Hepatocyte (in vitro differentiated cells): ENCODE results near the gene APLN. TPM values are rescaled to one million over a fixed set of nuclear protein-coding genes. Genes with fewer than 3 reads are reported as not detected.

Experiments used
- DNase-seq: peaks from one replicate; pipeline ENCODE4 v3.0.0-alpha.2; 2016; ENCODE audit warnings: low spot score
- H2AFZ ChIP-seq: fragments of 200-600 bp; sonication (generic); 2 replicates; pipeline ENCODE4 v1.6.0; 2016; ENCODE audit warnings: antibody characterized with exemption, mild to moderate bottlenecking
- H3K27ac ChIP-seq: fragments of 200-600 bp; sonication (generic); 2 replicates; pipeline ENCODE4 v1.5.1; 2016; ENCODE audit warnings: mild to moderate bottlenecking
- H3K27me3 ChIP-seq: fragments of 200-600 bp; sonication (generic); 2 replicates; pipeline ENCODE4 v1.6.1; 2016
- H3K36me3 ChIP-seq: fragments of 200-600 bp; sonication (generic); replicated peaks from 2 replicates; pipeline ENCODE4 v1.5.1; 2016; ENCODE audit warnings: low read depth; ENCODE audit not compliant: insufficient read depth
- H3K4me1 ChIP-seq: fragments of 200-600 bp; sonication (generic); 2 replicates; pipeline ENCODE4 v1.5.1; 2016; ENCODE audit warnings: mild to moderate bottlenecking, moderate library complexity; ENCODE audit not compliant: insufficient read depth
- H3K4me2 ChIP-seq: fragments of 200-600 bp; sonication (generic); 2 replicates; pipeline ENCODE4 v1.6.0; 2016
- H3K4me3 ChIP-seq: fragments of 200-600 bp; sonication (generic); 2 replicates; pipeline ENCODE4 v1.5.1; 2016; ENCODE audit warnings: mild to moderate bottlenecking
- H3K79me2 ChIP-seq: fragments of 200-600 bp; sonication (generic); 2 replicates; pipeline ENCODE4 v1.6.0; 2017; ENCODE audit warnings: mild to moderate bottlenecking
- H3K9me2 ChIP-seq: fragments of 200-600 bp; sonication (generic); replicated peaks from 2 replicates; pipeline ENCODE4 v1.6.0; 2017; ENCODE audit warnings: mild to moderate bottlenecking; ENCODE audit not compliant: insufficient read depth
- H3K9me3 ChIP-seq: fragments of 200-600 bp; sonication (generic); 2 replicates; pipeline ENCODE4 v1.5.1; 2016; ENCODE audit warnings: low read depth, mild to moderate bottlenecking
- H4K20me1 ChIP-seq: fragments of 200-600 bp; sonication (generic); 2 replicates; pipeline ENCODE4 v1.6.0; 2016; ENCODE audit warnings: mild to moderate bottlenecking; ENCODE audit not compliant: insufficient read depth, poor library complexity, severe bottlenecking
- EZH2 ChIP-seq: fragments of 200-600 bp; sonication (generic); IDR thresholded peaks from 2 replicates; pipeline ENCODE4 v1.6.1; 2016; ENCODE audit warnings: antibody characterized with exemption, mild to moderate bottlenecking, borderline replicate concordance
- EZH2phosphoT487 ChIP-seq: fragments of 200-600 bp; sonication (generic); IDR thresholded peaks from one replicate; pipeline ENCODE4 v1.6.1; 2018; ENCODE audit warnings: antibody characterized with exemption, mild to moderate bottlenecking, low read depth, moderate library complexity; ENCODE audit not compliant: unreplicated experiment, severe bottlenecking
- WGBS: methylation state at CpG from one replicate; pipeline ENCODE4 v1.1.6; 2016; ENCODE audit warnings: low lambda C conversion rate; ENCODE audit errors: missing lambda C conversion rate; 5-methylcytosine and 5-hydroxymethylcytosine counted together
- polyA plus RNA-seq: library from polyadenylated mRNA; unstranded; fragments of >200 nt; fragmentation: Nextera tagmentation; extraction: Ambion mirVana; gene quantifications from 2 replicates; pipeline ENCODE4 v1.2.1, GENCODE V29; 2016
- total RNA-seq: library from RNA; depleted of rRNA; stranded (reverse); fragments of >200 nt; gene quantifications from 2 replicates; pipeline ENCODE4 v1.2.3, GENCODE V29; 2014
- TF ChIP-seq, protein P1 (sequence below): fragments of 200-600 bp; sonication (generic); IDR thresholded peaks from 2 replicates; pipeline ENCODE4 v1.5.1; 2016; ENCODE audit warnings: antibody characterized with exemption, mild to moderate bottlenecking; ENCODE audit not compliant: poor library complexity

APLN gene
- total and polyA plus RNA-seq, 2 experiments from 2014 or later, result 0.30 TPM

DNA sequence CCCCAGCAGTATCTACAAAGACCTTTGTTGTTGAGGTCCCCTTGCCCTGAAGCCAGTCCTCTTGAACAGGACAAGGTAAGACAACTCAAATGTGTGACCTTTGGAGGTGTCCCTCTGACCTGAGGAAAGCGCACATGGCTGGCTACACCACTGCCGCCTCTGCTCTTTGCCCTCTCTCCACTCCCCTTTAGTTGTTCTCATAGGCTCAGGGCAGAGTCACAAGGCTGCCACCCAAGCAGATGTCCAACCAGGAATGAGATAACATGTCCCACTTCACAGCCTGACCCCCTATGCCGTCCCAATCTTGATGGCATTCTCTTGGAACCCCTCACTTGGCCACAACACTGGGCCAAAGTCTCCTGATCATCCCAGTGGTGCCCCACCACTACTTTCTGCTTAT is 46.3 kb downstream of the APLN start:
- no peak for DNase-seq
- H3K36me3 ChIP-seq, result no peaks in the 10 kb centered on the region
- no peaks in the 10 kb centered on the region for H3K27me3 ChIP-seq
- TF ChIP-seq EZH2phosphoT487 (no peak), EZH2 (no peak)
- TF ChIP-seq, protein P1, sequence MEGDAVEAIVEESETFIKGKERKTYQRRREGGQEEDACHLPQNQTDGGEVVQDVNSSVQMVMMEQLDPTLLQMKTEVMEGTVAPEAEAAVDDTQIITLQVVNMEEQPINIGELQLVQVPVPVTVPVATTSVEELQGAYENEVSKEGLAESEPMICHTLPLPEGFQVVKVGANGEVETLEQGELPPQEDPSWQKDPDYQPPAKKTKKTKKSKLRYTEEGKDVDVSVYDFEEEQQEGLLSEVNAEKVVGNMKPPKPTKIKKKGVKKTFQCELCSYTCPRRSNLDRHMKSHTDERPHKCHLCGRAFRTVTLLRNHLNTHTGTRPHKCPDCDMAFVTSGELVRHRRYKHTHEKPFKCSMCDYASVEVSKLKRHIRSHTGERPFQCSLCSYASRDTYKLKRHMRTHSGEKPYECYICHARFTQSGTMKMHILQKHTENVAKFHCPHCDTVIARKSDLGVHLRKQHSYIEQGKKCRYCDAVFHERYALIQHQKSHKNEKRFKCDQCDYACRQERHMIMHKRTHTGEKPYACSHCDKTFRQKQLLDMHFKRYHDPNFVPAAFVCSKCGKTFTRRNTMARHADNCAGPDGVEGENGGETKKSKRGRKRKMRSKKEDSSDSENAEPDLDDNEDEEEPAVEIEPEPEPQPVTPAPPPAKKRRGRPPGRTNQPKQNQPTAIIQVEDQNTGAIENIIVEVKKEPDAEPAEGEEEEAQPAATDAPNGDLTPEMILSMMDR, result no peak
- H3K79me2 ChIP-seq, result no peaks in the 10 kb centered on the region
- no peaks in the 10 kb centered on the region for H3K9me3 ChIP-seq
- H3K27ac ChIP-seq, result no peak overlapping the region
- H4K20me1 ChIP-seq, result no peaks in the 10 kb centered on the region
- H2AFZ ChIP-seq, result no peak overlapping the region
- no peak overlapping the region for H3K4me2 ChIP-seq
- no peaks in the 10 kb centered on the region for H3K9me2 ChIP-seq
- H3K4me3 ChIP-seq, result no peak overlapping the region
- 85% methylated on average over 3 of the region's 3 CpGs for WGBS
- no peaks in the 10 kb centered on the region for H3K4me1 ChIP-seq

DNA sequence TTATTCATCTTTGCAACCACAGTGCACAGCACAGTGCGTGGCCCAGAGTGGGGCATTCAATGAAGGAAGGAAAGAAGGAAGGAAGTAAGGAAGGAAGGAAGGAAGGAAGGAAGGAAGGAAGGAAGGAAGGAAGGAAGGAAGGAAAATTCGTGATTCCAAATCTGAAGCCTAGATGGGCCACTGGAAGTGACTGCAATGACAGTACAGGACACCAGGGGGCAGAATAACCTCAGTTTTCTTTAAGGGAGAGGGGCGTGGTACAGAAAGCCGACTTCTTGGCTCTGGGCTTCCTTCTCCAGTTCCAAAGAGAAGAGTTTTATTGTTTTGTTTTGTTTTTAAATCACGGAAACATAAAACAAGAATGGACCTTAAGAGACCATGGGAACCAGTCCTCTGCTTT is 47.8 kb downstream of the APLN start:
- peak; percentile 75 for DNase-seq
- no peaks in the 10 kb centered on the region for H3K27me3 ChIP-seq
- no peaks in the 10 kb centered on the region for H3K4me1 ChIP-seq
- H3K79me2 ChIP-seq, result no peaks in the 10 kb centered on the region
- H3K9me3 ChIP-seq, result no peaks in the 10 kb centered on the region
- TF ChIP-seq, protein P1, result peak; percentile 70
- no peak for TF ChIP-seq EZH2phosphoT487
- no peak overlapping the region for H2AFZ ChIP-seq
- no peak overlapping the region for H3K27ac ChIP-seq
- no peak overlapping the region for H3K4me3 ChIP-seq
- WGBS, result 33% methylated on average over 4 of the region's 5 CpGs
- no peaks in the 10 kb centered on the region for H3K36me3 ChIP-seq
- no peaks in the 10 kb centered on the region for H4K20me1 ChIP-seq
- no peaks in the 10 kb centered on the region for H3K9me2 ChIP-seq
- no peak overlapping the region for H3K4me2 ChIP-seq

DNA sequence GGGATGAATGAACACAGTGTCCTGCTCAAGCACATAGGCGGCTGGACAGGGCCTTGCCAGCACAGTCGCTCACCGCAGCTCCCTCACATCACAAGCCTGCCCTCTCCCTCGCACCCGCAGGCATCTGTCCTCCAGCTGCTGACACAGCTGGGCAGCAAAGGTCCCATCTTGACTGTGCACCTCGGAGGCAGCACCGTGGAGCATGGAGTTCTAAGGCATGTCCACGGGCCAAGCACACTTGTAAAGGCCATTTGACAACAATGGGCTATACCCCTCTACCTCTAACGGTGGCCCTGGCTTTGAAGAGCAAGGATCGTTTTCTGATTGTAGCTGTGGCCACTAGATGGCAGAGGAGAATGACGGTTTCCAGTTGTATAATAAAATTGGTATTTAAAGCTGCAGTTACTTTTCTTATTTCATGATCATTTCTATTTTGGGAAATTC is 53.8 kb downstream of the APLN start:
- Histone ChIP-seq H3K4me1 (no peaks in the 10 kb centered on the region), H3K9me3 (no peaks in the 10 kb centered on the region), H3K27ac (no peak overlapping the region), H3K4me3 (no peak overlapping the region), H3K27me3 (no peaks in the 10 kb centered on the region), H4K20me1 (no peaks in the 10 kb centered on the region), H3K79me2 (no peaks in the 10 kb centered on the region), H3K36me3 (no peaks in the 10 kb centered on the region), H3K9me2 (no peaks in the 10 kb centered on the region), H3K4me2 (no peak overlapping the region), H2AFZ (no peak overlapping the region)
- 48% methylated on average over 11 of the region's 11 CpGs for WGBS
- no peak for TF ChIP-seq EZH2phosphoT487
- TF ChIP-seq, protein P1, result peak; percentile 59
- DNase-seq, result peak; percentile 34

GRCh38 chrX:129599996-129600395 is 54.8 kb downstream of the APLN start:
- Histone ChIP-seq H4K20me1 (no peaks in the 10 kb centered on the region), H3K9me3 (no peaks in the 10 kb centered on the region), H2AFZ (no peak overlapping the region), H3K4me1 (no peaks in the 10 kb centered on the region), H3K79me2 (no peaks in the 10 kb centered on the region), H3K4me2 (no peak overlapping the region), H3K9me2 (no peaks in the 10 kb centered on the region), H3K27me3 (no peaks in the 10 kb centered on the region), H3K36me3 (no peaks in the 10 kb centered on the region), H3K27ac (no peak overlapping the region), H3K4me3 (no peak overlapping the region)
- no peak for DNase-seq
- TF ChIP-seq EZH2 (no peak), EZH2phosphoT487 (no peak)
- TF ChIP-seq, protein P1, result no peak
- 85% methylated on average over 5 of the region's 5 CpGs for WGBS
